Endothelial cell of hepatic sinusoid (primary cell): ENCODE results near the gene AKAP13.
"Not testable (repeated sequence)": the region's sequence is repeated elsewhere in the genome, so short reads cannot be mapped to it uniquely, and the experiment has no call there.

Experiments
- in situ Hi-C: cut with HindIII; loops from 2 replicates; pipeline ENCODE4 v1.10.0; 2017; ENCODE audit warnings: low sequenced_read_pairs

The AKAP13 gene

GRCh38 chr15:85646538-85647091 lies 266.2 kb downstream of the AKAP13 start:
- in situ Hi-C loops: no loop called here

DNA sequence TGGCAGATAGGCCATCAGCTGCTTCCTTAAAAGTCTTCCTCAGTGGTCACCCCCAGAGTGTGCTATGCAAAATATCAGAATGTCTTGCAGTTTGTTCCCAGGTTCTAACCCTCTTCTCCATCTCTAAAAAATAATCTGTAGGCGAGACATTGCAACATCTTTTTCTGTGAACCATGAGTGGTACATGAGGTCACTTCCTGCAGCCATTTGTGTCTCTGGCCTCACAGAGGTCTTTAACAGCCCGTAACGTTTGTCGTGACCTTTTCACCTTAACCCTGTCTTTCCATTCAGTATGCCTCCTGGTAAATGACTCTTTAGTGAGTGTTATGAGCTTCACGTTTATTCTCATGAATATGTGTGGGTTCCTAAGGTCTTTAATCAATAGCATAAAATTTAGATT lies 269.0 kb downstream of the AKAP13 start:
- in situ Hi-C loops: no loop called here

GRCh38 chr15:85651548-85651947 lies 271.1 kb downstream of the AKAP13 start:
- in situ Hi-C loops: no loop called here

DNA sequence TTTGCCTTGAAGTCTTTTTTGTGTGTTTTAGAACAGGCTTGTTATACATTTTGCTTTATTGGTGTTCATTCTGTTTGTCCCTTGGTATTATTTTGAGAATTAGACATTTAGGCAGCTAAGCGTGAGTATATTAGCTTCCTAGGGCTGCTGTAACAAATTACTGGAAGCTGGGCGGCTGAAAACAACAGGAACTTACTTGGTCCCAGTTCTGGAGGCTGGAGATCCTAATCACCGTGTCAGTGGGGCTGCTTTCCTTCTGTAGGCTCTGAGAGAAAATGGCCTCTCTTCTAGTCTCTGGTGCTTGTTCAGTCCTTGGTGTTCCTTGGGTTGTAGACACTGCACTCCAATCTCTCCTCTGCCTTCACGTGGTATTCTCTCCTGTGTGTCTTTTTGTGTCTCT lies 272.1 kb downstream of the AKAP13 start:
- in situ Hi-C loops: no loop called here

GRCh38 chr15:85657132-85657531 lies 276.7 kb downstream of the AKAP13 start:
- in situ Hi-C loops: no loop called here

- in situ Hi-C loops: no loop called here
Observed at GRCh38 chr15:85658816-85659215, 278.4 kb downstream of the AKAP13 start.

GRCh38 chr15:85661859-85662258 lies 281.5 kb downstream of the AKAP13 start:
- in situ Hi-C loops: no loop called here

DNA sequence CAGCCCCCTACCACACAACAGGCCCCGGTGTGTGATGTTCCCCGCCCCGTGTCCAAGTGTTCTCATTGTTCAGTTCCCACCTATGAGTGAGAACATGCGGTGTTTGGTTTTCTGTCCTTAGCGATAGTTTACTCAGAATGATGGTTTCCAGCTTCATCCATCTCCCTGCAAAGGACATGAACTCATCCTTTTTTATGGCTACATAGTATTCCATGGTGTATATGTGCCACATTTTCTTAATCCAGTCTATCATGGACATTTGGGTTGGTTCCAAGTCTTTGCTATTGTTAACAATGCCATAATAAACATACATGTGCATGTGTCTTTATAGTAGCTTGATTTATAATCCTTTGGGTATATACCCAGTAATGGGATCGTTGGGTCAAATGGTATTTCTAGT lies 285.3 kb downstream of the AKAP13 start:
- in situ Hi-C loops: not testable (repeated sequence)

DNA sequence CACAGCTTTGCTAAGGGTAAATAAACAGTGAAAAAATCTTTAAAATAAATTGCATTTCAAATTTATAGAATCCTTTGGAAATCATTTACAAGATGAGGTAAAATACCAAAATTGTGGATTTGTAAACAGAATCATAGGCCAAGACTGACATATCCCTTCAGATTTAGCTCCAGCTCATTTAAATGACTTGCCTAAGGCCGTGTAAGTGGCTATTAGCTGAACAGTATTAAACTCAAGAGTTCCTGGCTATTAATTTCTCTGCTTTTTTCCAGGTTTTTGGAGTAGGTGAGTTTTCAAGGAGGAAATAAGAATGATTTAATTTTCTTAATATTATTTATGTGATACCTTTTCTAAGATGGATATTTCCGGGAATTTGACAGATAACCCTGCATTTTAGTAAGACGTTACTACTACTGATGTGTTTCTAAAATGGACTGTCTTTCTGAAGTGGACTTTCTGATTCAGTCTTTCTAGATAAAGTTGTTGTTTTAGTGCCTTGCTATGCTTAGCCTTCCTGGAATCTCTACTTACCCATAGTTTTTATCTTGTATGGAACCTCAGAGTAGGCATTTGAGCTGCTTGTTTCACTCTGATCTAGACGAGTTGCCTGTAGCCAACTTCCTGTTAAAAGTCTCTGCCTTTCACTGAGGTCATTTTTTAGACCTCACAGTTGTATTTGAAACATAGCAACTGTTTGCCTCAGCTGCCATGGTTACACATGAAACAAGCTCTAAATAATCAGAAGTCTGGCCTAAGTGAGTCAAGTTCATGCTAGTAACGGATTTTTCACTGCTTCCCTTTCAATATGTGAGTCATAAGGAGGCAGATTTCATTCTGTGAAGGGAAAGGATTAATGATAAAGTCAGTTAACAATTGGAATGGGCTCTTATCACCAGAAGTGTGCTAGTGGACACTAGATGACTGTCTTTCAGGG lies 287.4 kb downstream of the AKAP13 start:
- in situ Hi-C loops: no loop called here

GRCh38 chr15:85671156-85671555 lies 290.8 kb downstream of the AKAP13 start:
- in situ Hi-C loops: no loop called here

- in situ Hi-C loops: no loop called here
Observed at GRCh38 chr15:85672332-85673084, 292.1 kb downstream of the AKAP13 start.

GRCh38 chr15:85673326-85673725 lies 292.9 kb downstream of the AKAP13 start:
- in situ Hi-C loops: no loop called here

DNA sequence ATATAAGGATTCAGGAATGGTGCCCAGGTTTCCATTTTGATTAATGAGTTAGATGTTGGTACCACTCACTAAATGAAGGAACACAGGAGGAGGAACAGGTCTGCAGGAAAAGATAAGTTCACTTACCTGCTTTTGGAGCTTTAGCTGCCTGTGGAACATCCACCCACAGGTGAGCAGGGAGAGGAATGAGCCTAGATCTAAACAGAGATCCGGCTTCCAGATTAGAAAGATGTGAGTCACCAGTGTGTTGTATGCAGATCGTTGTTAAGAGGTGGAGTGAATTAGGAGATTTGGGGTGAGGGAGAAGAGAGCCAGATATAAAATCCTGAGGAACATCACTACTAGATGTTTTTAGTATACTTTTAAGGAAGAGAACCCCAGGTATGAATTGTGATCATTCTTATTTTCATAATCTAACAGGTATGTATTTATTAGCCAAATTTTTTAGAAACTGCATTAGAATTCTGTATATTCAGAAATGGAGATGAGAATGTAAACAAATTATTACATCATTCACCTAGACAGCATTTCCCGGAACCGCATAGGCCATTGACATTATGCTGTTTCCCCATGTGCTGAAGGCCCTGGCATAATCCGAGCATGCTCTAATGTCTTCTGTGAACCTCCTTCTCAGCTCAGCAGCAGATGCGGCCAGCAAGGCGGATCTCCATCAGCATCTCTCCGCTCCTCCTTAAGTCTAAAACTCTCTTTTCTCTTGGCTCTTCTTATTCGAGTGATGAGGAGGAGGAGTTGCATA lies 296.1 kb downstream of the AKAP13 start:
- in situ Hi-C loops: no loop called here

- in situ Hi-C loops: no loop called here
Observed at GRCh38 chr15:85679231-85679630, 298.8 kb downstream of the AKAP13 start.

DNA sequence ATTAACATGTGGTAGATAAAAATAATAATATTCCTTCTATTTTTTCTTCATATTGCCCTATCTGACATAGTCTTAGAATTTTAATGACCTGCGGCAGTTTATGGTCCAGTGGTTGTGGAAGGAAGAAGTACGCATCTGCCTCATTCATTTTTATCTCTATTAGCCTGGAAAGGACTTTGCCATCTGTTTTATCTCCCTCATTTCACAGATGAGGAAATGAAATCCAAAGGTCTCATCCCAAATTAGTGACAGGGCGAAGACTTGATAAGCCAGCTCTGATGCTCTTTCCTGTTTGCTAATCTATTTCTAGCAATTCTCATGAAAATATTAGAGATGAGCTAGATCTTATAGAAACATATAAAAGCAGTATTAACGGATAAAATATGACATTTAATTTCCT lies 301.0 kb downstream of the AKAP13 start:
- in situ Hi-C loops: loop anchor here (5.0 kb wide), 1 partner anchor 64 kb away; no protein-coding TSS in a partner anchor

- in situ Hi-C loops: loop anchor here (5.0 kb wide), 1 partner anchor 67 kb away; no protein-coding TSS in a partner anchor
Observed at GRCh38 chr15:85684174-85684710, 303.8 kb downstream of the AKAP13 start.

DNA sequence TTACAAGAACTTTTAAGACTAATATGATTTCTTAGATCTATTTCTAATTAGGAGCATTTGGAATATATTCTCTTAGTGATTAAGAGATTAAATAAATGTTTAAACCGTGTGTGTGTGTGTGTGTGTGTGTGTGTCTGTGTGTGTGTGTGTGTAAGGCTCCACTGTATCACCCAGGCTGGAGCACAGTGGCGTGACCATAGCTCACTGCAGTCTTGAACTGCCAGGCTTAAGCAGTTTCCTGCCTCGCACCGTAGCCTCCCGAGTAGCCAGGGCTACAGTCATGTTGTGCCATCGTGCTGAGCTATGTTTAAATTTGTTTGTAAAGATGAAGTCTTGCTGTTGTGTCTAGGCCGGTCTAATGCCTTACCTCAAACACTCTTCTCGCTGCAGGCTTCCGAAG lies 305.0 kb downstream of the AKAP13 start:
- in situ Hi-C loops: no loop called here

DNA sequence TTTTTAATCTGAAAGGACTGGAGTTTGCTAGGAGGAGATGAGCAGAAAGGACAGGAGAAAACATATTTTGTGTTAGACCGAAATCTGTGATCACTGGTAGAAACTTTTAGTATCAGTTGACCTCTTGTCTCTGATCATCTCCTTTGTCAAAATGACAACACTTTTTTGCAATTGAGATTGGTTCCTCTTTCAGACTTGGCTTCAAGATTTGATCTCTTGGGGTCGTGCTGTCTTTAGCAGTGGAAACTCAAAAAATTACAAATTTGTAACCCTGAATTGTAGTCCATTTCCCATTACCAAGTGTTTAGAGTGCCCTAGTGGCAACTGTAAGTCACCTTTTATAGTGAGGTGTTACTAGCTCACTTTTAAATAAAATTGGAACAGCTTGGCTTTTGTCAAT lies 306.9 kb downstream of the AKAP13 start:
- in situ Hi-C loops: no loop called here

DNA sequence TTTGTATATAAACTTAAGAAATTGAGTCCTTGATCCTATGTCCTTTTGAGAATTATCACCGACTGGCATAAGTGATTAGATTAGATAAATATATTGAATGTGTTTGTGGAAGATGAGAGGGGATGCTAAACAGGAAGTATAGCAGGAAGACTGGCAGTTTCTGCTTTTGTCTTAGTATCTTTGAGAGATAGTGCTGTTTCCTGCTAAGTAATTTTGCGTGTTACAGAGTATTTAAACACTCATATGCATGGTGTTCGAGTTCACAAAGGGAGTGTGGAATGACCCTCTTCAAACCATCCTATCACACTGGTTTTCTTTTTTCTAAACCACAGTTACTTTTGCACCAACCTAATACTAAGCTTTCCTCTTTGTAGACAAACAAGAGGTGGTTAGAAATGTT lies 308.3 kb downstream of the AKAP13 start:
- in situ Hi-C loops: no loop called here

- in situ Hi-C loops: no loop called here
Observed at GRCh38 chr15:85689729-85690128, 309.3 kb downstream of the AKAP13 start.
